Lower leg skin (tissue), 3 donors: ENCODE data around the gene ST13.

Experiments used
- CTCF ChIP-seq, 3 donors: fragments of 450-650 bp; IDR thresholded peaks; one replicate each; pipeline ENCODE4 v1.5.1; 2016; ENCODE audit warnings: antibody characterized with exemption in 3 of 3, mild to moderate bottlenecking in 3 of 3, moderate library complexity in 2 of 3
- POLR2A ChIP-seq, 2 donors: fragments of 450-650 bp; IDR thresholded peaks; one replicate each; pipeline ENCODE4 v1.6.1; 2016 to 2017; ENCODE audit warnings: antibody characterized with exemption in 2 of 2, mild to moderate bottlenecking in 1 of 2, moderate library complexity in 1 of 2

- TF ChIP-seq CTCF (IDR thresholded peaks at IDR 0.05) (no peak), POLR2A (IDR thresholded peaks at IDR 0.05) (no peak)
Measured at GRCh38 chr22:40797427-40797826, 59.0 kb downstream of the ST13 start.
